GM23248 (cell line): ENCODE results near the gene USP17L21.
"Not testable (repeated sequence)": the region's sequence is repeated elsewhere in the genome, so short reads cannot be mapped to it uniquely, and the experiment has no call there.

Experiments used
- EZH2 ChIP-seq: fragments of 200-600 bp; sonication (generic); IDR thresholded peaks from 2 replicates; pipeline ENCODE4 v1.6.1; 2018; ENCODE audit warnings: antibody characterized with exemption, mild to moderate bottlenecking; ENCODE audit not compliant: insufficient read depth, poor library complexity, severe bottlenecking
- EZH2phosphoT487 ChIP-seq: fragments of 200-600 bp; sonication (generic); IDR thresholded peaks from 2 replicates; pipeline ENCODE4 v1.6.1; 2018; ENCODE audit warnings: antibody characterized with exemption, moderate library complexity, mild to moderate bottlenecking, low read depth; ENCODE audit not compliant: insufficient read depth

DNA sequence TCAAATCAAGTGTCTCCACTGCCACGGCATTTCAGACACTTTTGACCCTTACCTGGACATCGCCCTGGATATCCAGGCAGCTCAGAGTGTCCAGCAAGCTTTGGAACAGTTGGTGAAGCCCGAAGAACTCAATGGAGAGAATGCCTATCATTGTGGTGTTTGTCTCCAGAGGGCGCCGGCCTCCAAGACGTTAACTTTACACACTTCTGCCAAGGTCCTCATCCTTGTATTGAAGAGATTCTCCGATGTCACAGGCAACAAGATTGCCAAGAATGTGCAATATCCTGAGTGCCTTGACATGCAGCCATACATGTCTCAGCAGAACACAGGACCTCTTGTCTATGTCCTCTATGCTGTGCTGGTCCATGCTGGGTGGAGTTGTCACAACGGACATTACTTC lies 32.4 kb upstream of the USP17L21 start:
- not testable (repeated sequence) for TF ChIP-seq EZH2, EZH2phosphoT487
